Fibroblast of lung (primary cell): Measurements from ENCODE around the gene FUCA1. TPM values are rescaled to one million over a fixed set of nuclear protein-coding genes. Genes with fewer than 3 reads are reported as not detected.

Source experiments
- DNase-seq, 2 donors: peaks; one replicate each; pipeline versions ENCODE4 v3.0.0 to v3.0.0-alpha.2; 2010; ENCODE audit warnings: low read depth in 2 of 2
- H2AFZ ChIP-seq: 2 replicates; pipeline ENCODE4 v1.5.1; 2012; ENCODE audit warnings: low read length, control low read depth, inconsistent platforms
- H3K27ac ChIP-seq: 2 replicates; pipeline ENCODE4 v1.5.1; 2011; ENCODE audit warnings: low read length, control low read depth; ENCODE audit not compliant: insufficient read depth
- H3K27me3 ChIP-seq: 2 replicates; pipeline ENCODE4 v1.5.1; 2011; ENCODE audit warnings: mild to moderate bottlenecking, low read length; ENCODE audit not compliant: control insufficient read depth, insufficient read depth
- H3K36me3 ChIP-seq: 2 replicates; pipeline ENCODE4 v1.5.1; 2011; ENCODE audit warnings: low read length; ENCODE audit not compliant: control insufficient read depth, insufficient read depth
- H3K4me1 ChIP-seq: 2 replicates; pipeline ENCODE4 v1.5.1; 2011; ENCODE audit warnings: low read length; ENCODE audit not compliant: control insufficient read depth, insufficient read depth; ENCODE audit errors: extremely low read depth
- H3K4me2 ChIP-seq: 2 replicates; pipeline ENCODE4 v1.5.1; 2011; ENCODE audit warnings: low read length, control low read depth; ENCODE audit not compliant: insufficient read depth; ENCODE audit errors: extremely low read depth
- H3K4me3 ChIP-seq, 4 experiments: fragments of 200-600 bp in 1 of 4; sonication (generic) in 1 of 4; replicated peaks in 1 of 4; 2 replicates each; pipeline ENCODE4 v1.5.1; 2011 to 2016; ENCODE audit warnings: low read length in 4 of 4, low read depth in 3 of 4, mild to moderate bottlenecking in 3 of 4, control low read depth in 2 of 4, inconsistent platforms in 1 of 4, mixed read lengths in 1 of 4; ENCODE audit not compliant: insufficient read depth in 1 of 4; ENCODE audit errors: control extremely low read depth in 1 of 4
- H3K79me2 ChIP-seq: 2 replicates; pipeline ENCODE4 v1.5.1; 2012; ENCODE audit warnings: mild to moderate bottlenecking, low read length, inconsistent platforms; ENCODE audit not compliant: control insufficient read depth, insufficient read depth
- H3K9ac ChIP-seq: 2 replicates; pipeline ENCODE4 v1.5.1; 2011; ENCODE audit warnings: mild to moderate bottlenecking, low read length, control low read depth; ENCODE audit not compliant: insufficient read depth
- H3K9me3 ChIP-seq: 2 replicates; pipeline ENCODE4 v1.5.1; 2012; ENCODE audit warnings: low read depth, low read length; ENCODE audit not compliant: control insufficient read depth, insufficient read depth
- H4K20me1 ChIP-seq: 2 replicates; pipeline ENCODE4 v1.5.1; 2011; ENCODE audit warnings: low read length; ENCODE audit not compliant: control insufficient read depth, insufficient read depth; ENCODE audit errors: extremely low read depth
- EZH2 ChIP-seq: IDR thresholded peaks from 2 replicates; pipeline ENCODE4 v1.5.1; 2012; ENCODE audit warnings: low read length, control low read depth, mild to moderate bottlenecking; ENCODE audit errors: missing control alignments
- polyA plus RNA-seq, 2 donors: library from polyadenylated mRNA; depleted of rRNA in 1 of 2; stranded (reverse) in 1 of 2; unstranded in 1 of 2; fragments of >200 nt; gene quantifications; 2 replicates each; pipeline ENCODE4 v1.2.1, GENCODE V29; 2011 to 2012; ENCODE audit warnings: missing spikeins in 1 of 2
- total RNA-seq: library from RNA; depleted of rRNA; stranded (reverse); fragments of >200 nt; gene quantifications from 2 replicates; pipeline ENCODE4 v1.2.1, GENCODE V29; 2014
- TF ChIP-seq, protein P1 (sequence below), 2 donors: IDR thresholded peaks in 1 of 2; conservative IDR thresholded peaks in 1 of 2; 1 replicate in 1 of 2; 2 replicates in 1 of 2; pipeline ENCODE4 v1.5.1; 2011 to 2012; ENCODE audit warnings: low read length in 2 of 2, control low read depth in 1 of 2, inconsistent platforms in 1 of 2, low read depth in 1 of 2, mild to moderate bottlenecking in 1 of 2

FUCA1 gene
- total and polyA plus RNA-seq, 2 donors (not counting 1 experiment from before 2014, with no cell fraction given) = 4.1 to 9.7 TPM

DNA sequence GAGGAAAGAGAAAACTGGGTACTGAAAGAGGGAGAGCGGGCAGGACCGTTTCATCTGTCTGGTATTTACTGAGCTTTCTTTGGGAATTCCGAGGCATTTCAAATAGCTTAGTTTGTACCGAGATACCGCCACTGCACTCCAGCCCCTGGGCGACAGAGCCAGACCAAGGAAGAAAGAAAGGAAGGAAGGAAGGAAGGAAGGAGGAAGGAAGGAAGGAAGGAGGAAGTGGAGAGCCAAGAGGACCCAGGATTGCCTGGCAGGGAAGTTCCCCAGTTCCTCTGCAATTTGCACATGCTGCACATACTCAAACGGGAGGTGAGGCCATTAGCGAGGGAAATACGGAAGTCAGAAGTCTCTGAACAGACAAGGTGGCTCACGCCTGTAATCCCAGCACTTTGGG is 961 bp upstream of the FUCA1 start:
- Histone ChIP-seq H3K79me2 (no peaks in the 10 kb centered on the region), H3K27me3 (peaks cover 11% of the 10 kb centered on the region), H3K36me3 (no peaks in the 10 kb centered on the region), H3K4me2 (peak overlapping the region; percentile 96), H4K20me1 (no peaks in the 10 kb centered on the region), H3K9me3 (no peaks in the 10 kb centered on the region), H3K4me1 (no peaks in the 10 kb centered on the region), H3K9ac (no peak overlapping the region), H3K4me3 (peak overlapping the region in 1 of 4 experiments; percentile 66), H3K27ac (no peak overlapping the region), H2AFZ (peak overlapping the region; percentile 51)
- DNase-seq = no peak
- TF ChIP-seq, protein P1, sequence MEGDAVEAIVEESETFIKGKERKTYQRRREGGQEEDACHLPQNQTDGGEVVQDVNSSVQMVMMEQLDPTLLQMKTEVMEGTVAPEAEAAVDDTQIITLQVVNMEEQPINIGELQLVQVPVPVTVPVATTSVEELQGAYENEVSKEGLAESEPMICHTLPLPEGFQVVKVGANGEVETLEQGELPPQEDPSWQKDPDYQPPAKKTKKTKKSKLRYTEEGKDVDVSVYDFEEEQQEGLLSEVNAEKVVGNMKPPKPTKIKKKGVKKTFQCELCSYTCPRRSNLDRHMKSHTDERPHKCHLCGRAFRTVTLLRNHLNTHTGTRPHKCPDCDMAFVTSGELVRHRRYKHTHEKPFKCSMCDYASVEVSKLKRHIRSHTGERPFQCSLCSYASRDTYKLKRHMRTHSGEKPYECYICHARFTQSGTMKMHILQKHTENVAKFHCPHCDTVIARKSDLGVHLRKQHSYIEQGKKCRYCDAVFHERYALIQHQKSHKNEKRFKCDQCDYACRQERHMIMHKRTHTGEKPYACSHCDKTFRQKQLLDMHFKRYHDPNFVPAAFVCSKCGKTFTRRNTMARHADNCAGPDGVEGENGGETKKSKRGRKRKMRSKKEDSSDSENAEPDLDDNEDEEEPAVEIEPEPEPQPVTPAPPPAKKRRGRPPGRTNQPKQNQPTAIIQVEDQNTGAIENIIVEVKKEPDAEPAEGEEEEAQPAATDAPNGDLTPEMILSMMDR (conservative IDR thresholded peaks at IDR 0.05 in 1 of 2, IDR thresholded peaks at IDR 0.05 in 1 of 2; ENCODE audit: low read depth in 1 of 2, low read length in 2 of 2) = no peak
- TF ChIP-seq EZH2 = no peak

DNA sequence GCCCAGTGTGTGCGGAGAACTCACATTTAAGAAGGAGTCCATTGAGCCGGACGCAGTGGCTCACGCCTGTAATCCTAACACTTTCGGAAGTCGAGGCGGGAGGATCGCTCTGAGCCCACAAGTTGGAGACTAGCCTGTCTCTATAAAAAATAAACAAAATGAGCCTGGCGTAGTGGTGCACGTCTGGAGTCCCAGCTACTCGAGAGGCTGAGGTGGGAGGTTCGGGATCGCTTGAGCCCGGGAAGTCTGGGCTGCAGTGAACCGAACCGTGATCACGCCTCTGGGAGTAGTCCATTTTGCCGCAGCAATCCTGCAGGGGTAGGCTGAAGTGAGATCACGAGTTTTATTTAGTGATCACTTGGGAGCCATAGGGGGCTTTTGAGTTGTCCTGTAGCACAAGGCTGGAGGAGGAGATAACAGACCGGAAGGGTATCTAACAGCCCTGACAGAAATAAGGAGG is 497 bp upstream of the FUCA1 start:
- no peaks in the 10 kb centered on the region for H4K20me1 ChIP-seq
- no peak overlapping the region for H3K27ac ChIP-seq
- H3K4me2 ChIP-seq = peak overlapping the region; percentile 96
- peaks cover 11% of the 10 kb centered on the region for H3K27me3 ChIP-seq
- H3K4me1 ChIP-seq = no peaks in the 10 kb centered on the region
- peak overlapping the region; percentile 31 for H3K9ac ChIP-seq
- H3K4me3 ChIP-seq = peak overlapping the region; percentile 59 to 71 (median 66)
- no peak for DNase-seq
- no peaks in the 10 kb centered on the region for H3K9me3 ChIP-seq
- TF ChIP-seq, protein P1 (conservative IDR thresholded peaks at IDR 0.05 in 1 of 2, IDR thresholded peaks at IDR 0.05 in 1 of 2; ENCODE audit: low read depth in 1 of 2, low read length in 2 of 2) = no peak
- TF ChIP-seq EZH2 = no peak
- no peaks in the 10 kb centered on the region for H3K36me3 ChIP-seq
- H3K79me2 ChIP-seq = no peaks in the 10 kb centered on the region
- peak overlapping the region; percentile 93 for H2AFZ ChIP-seq

DNA sequence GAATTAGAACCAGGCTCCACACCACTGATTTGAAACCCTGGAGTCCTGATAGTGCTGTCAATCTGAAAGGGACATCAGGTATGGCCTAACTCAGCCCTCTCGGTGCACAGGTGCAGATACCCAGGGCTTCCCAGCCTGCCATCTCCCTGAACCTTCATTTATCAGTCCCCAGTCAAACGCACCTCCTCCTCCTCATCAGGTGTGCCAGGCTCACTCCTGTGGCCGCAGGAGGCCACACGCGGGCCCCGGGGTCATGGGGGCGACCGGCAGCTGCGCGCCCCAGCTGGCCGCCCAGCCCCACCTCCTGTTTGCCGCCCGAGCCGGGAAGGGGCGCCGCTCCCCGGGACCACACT is 572 bp downstream of the FUCA1 start:
- peak overlapping the region; percentile 59 to 71 (median 66) for H3K4me3 ChIP-seq
- no peaks in the 10 kb centered on the region for H3K4me1 ChIP-seq
- H3K27ac ChIP-seq = no peak overlapping the region
- no peak overlapping the region for H3K9ac ChIP-seq
- TF ChIP-seq, protein P1 (conservative IDR thresholded peaks at IDR 0.05 in 1 of 2, IDR thresholded peaks at IDR 0.05 in 1 of 2; ENCODE audit: low read depth in 1 of 2, low read length in 2 of 2) = no peak
- TF ChIP-seq EZH2 = no peak
- H3K79me2 ChIP-seq = no peaks in the 10 kb centered on the region
- peaks cover 11% of the 10 kb centered on the region for H3K27me3 ChIP-seq
- H3K9me3 ChIP-seq = no peaks in the 10 kb centered on the region
- no peaks in the 10 kb centered on the region for H3K36me3 ChIP-seq
- H3K4me2 ChIP-seq = peak overlapping the region; percentile 96
- no peak overlapping the region for H2AFZ ChIP-seq
- H4K20me1 ChIP-seq = no peaks in the 10 kb centered on the region
- no peak for DNase-seq
